Activated CD4-positive, alpha-beta memory T cell treated with anti-CD3 and anti-CD28 coated beads, Interleukin-2, amount 10 ng/mL, durations not matched to agents 7 days and 5 days (primary cell): Measurements from ENCODE around the gene PHLDB1. TPM values are rescaled to one million over a fixed set of nuclear protein-coding genes. Genes with fewer than 3 reads are reported as not detected.
"Not testable (repeated sequence)": the region's sequence is repeated elsewhere in the genome, so short reads cannot be mapped to it uniquely, and the experiment has no call there.

Experiments used
- CTCF ChIA-PET: fragments of 350-600 bp; sonication (Branson Sonifier 250); formaldehyde crosslinking; loops from one replicate; lab custom pipeline; 2021; ENCODE audit warnings: antibody characterized with exemption, inconsistent platforms; lab: Charles Lee
- POLR2A ChIA-PET: fragments of 350-600 bp; sonication (Branson Sonifier 250); formaldehyde crosslinking; loops from one replicate; lab custom pipeline; 2021; ENCODE audit warnings: antibody characterized with exemption; lab: Charles Lee
- DNase-seq: peaks from one replicate; pipeline ENCODE4 v3.0.0-alpha.2; 2020
- H3K27ac Mint-ChIP-seq: one replicate; pipeline ENCODE4 v1.8.0; 2021; ENCODE audit warnings: mild to moderate bottlenecking, mixed read lengths
- H3K27me3 Mint-ChIP-seq: one replicate; pipeline ENCODE4 v1.8.0; 2021; ENCODE audit warnings: mixed read lengths
- H3K36me3 Mint-ChIP-seq: one replicate; pipeline ENCODE4 v1.8.0; 2021; ENCODE audit warnings: low read depth, mixed read lengths
- H3K4me1 Mint-ChIP-seq: one replicate; pipeline ENCODE4 v1.8.0; 2021; ENCODE audit warnings: mixed read lengths
- H3K4me3 Mint-ChIP-seq: one replicate; pipeline ENCODE4 v1.8.0; 2021; ENCODE audit warnings: mild to moderate bottlenecking, mixed read lengths
- H3K9me3 Mint-ChIP-seq: one replicate; pipeline ENCODE4 v1.8.0; 2021; ENCODE audit warnings: mixed read lengths
- total RNA-seq, 2 experiments: library from RNA; stranded (reverse); gene quantifications; one replicate each; pipeline ENCODE4 v1.2.3, GENCODE V29; 2021

Gene PHLDB1
- total RNA-seq, 2 experiments from 2014 or later: 0.53 to 0.63 TPM

GRCh38 chr11:118608360-118609227 lies 1.2 kb downstream of the PHLDB1 start:
- no peak overlapping the region for H3K27ac Mint-ChIP-seq
- H3K36me3 Mint-ChIP-seq: peaks cover 9% of the 10 kb centered on the region
- H3K4me1 Mint-ChIP-seq: peaks cover 26% of the 10 kb centered on the region
- CTCF ChIA-PET: interaction anchor here (0.7 to 6.6 kb wide), 9 partner anchors 8 to 465 kb away, joined by 3 to 69 read pairs (median 3); no protein-coding TSS in a partner anchor
- POLR2A ChIA-PET: interaction anchor here (1.0 to 1.8 kb wide), 3 partner anchors 35 to 173 kb away, joined by 5 to 7 read pairs (median 5); partner anchors contain the start of genes ARCN1 and KMT2A
- peak overlapping the region; percentile 72 for H3K4me3 Mint-ChIP-seq
- DNase-seq: peak; percentile 67
- no peaks in the 10 kb centered on the region for H3K9me3 Mint-ChIP-seq
- H3K27me3 Mint-ChIP-seq: peaks cover 45% of the 10 kb centered on the region

- Mint-ChIP-seq H3K27me3 (peaks cover 48% of the 10 kb centered on the region), H3K27ac (no peak overlapping the region), H3K4me3 (peak overlapping the region; percentile 72), H3K36me3 (peaks cover 9% of the 10 kb centered on the region), H3K4me1 (peaks cover 26% of the 10 kb centered on the region), H3K9me3 (no peaks in the 10 kb centered on the region)
- no peak for DNase-seq
- ChIA-PET POLR2A (interaction anchor here (0.5 to 1.8 kb wide), 4 partner anchors 14 to 174 kb away, joined by 3 to 7 read pairs (median 5); partner anchors contain the start of genes ARCN1 and KMT2A), CTCF (interaction anchor here (0.6 to 6.6 kb wide), 8 partner anchors 10 to 804 kb away, joined by 3 to 69 read pairs (median 3); no protein-coding TSS in a partner anchor)
Observed at GRCh38 chr11:118609380-118610224, 2.2 kb downstream of the PHLDB1 start.

GRCh38 chr11:118610225-118610772 lies 2.9 kb downstream of the PHLDB1 start:
- Mint-ChIP-seq H3K27me3 (peaks cover 48% of the 10 kb centered on the region), H3K9me3 (no peaks in the 10 kb centered on the region), H3K27ac (no peak overlapping the region), H3K36me3 (peaks cover 9% of the 10 kb centered on the region), H3K4me1 (peaks cover 26% of the 10 kb centered on the region), H3K4me3 (peak overlapping the region; percentile 72)
- ChIA-PET POLR2A (interaction anchor here (0.5 kb wide), 1 partner anchor 13 kb away, joined by 3 read pairs; no protein-coding TSS in a partner anchor), CTCF (interaction anchor here (0.6 to 6.6 kb wide), 6 partner anchors 11 to 804 kb away, joined by 3 to 69 read pairs (median 4); no protein-coding TSS in a partner anchor)
- DNase-seq: no peak

GRCh38 chr11:118610773-118611432 lies 3.5 kb downstream of the PHLDB1 start:
- Mint-ChIP-seq H3K27ac (no peak overlapping the region), H3K27me3 (peaks cover 48% of the 10 kb centered on the region), H3K4me1 (peaks cover 26% of the 10 kb centered on the region), H3K9me3 (no peaks in the 10 kb centered on the region), H3K36me3 (peaks cover 9% of the 10 kb centered on the region), H3K4me3 (peak overlapping the region; percentile 50)
- peak; percentile 82 for DNase-seq
- CTCF ChIA-PET: interaction anchor here (0.7 to 6.6 kb wide), 6 partner anchors 10 to 179 kb away, joined by 3 to 69 read pairs (median 4); no protein-coding TSS in a partner anchor
- POLR2A ChIA-PET: no interaction called here

- Mint-ChIP-seq H3K4me3 (peak overlapping the region; percentile 50), H3K4me1 (peaks cover 26% of the 10 kb centered on the region), H3K27me3 (peaks cover 43% of the 10 kb centered on the region)
- H3K27ac Mint-ChIP-seq, DNase-seq, H3K9me3 Mint-ChIP-seq, POLR2A ChIA-PET, H3K36me3 Mint-ChIP-seq: not testable (repeated sequence)
- CTCF ChIA-PET: interaction anchor here (0.7 to 6.6 kb wide), 9 partner anchors 10 to 178 kb away, joined by 3 to 69 read pairs (median 5); no protein-coding TSS in a partner anchor
Observed at GRCh38 chr11:118611433-118611795, 4.0 kb downstream of the PHLDB1 start.

GRCh38 chr11:118612378-118612777 lies 5.0 kb downstream of the PHLDB1 start:
- CTCF ChIA-PET: interaction anchor here (0.6 to 6.6 kb wide), 9 partner anchors 10 to 345 kb away, joined by 3 to 69 read pairs (median 4); no protein-coding TSS in a partner anchor
- no peak for DNase-seq
- no peak overlapping the region for H3K27ac Mint-ChIP-seq
- H3K36me3 Mint-ChIP-seq: peaks cover 9% of the 10 kb centered on the region
- no peak overlapping the region for H3K4me3 Mint-ChIP-seq
- H3K9me3 Mint-ChIP-seq: no peaks in the 10 kb centered on the region
- peaks cover 21% of the 10 kb centered on the region for H3K4me1 Mint-ChIP-seq
- H3K27me3 Mint-ChIP-seq: peaks cover 36% of the 10 kb centered on the region
- POLR2A ChIA-PET: interaction anchor here (1.4 kb wide), 1 partner anchor 40 kb away, joined by 3 read pairs; the partner anchor contains the start of gene ARCN1

- ChIA-PET POLR2A (no interaction called here), CTCF (interaction anchor here (6.6 kb wide), 1 partner anchor 20 kb away, joined by 69 read pairs; no protein-coding TSS in a partner anchor)
- no peaks in the 10 kb centered on the region for H3K36me3 Mint-ChIP-seq
- peaks cover 23% of the 10 kb centered on the region for H3K27me3 Mint-ChIP-seq
- DNase-seq: no peak
- H3K9me3 Mint-ChIP-seq: no peaks in the 10 kb centered on the region
- H3K4me3 Mint-ChIP-seq: no peak overlapping the region
- H3K27ac Mint-ChIP-seq: no peak overlapping the region
- H3K4me1 Mint-ChIP-seq: peaks cover 10% of the 10 kb centered on the region
Observed at GRCh38 chr11:118614511-118614910, 7.1 kb downstream of the PHLDB1 start.

- Mint-ChIP-seq H3K9me3 (no peaks in the 10 kb centered on the region), H3K27me3 (peaks cover 19% of the 10 kb centered on the region), H3K27ac (no peak overlapping the region), H3K4me3 (no peak overlapping the region), H3K4me1 (peaks cover 8% of the 10 kb centered on the region), H3K36me3 (no peaks in the 10 kb centered on the region)
- no peak for DNase-seq
- ChIA-PET POLR2A (no interaction called here), CTCF (no interaction called here)
Observed at GRCh38 chr11:118615282-118615975, 8.0 kb downstream of the PHLDB1 start.

GRCh38 chr11:118615976-118616371 lies 8.6 kb downstream of the PHLDB1 start:
- no peak for DNase-seq
- no peaks in the 10 kb centered on the region for H3K9me3 Mint-ChIP-seq
- H3K4me1 Mint-ChIP-seq: peaks cover 13% of the 10 kb centered on the region
- ChIA-PET CTCF (no interaction called here), POLR2A (no interaction called here)
- H3K27ac Mint-ChIP-seq: no peak overlapping the region
- H3K4me3 Mint-ChIP-seq: no peak overlapping the region
- no peaks in the 10 kb centered on the region for H3K36me3 Mint-ChIP-seq
- peaks cover 24% of the 10 kb centered on the region for H3K27me3 Mint-ChIP-seq

- H3K27ac Mint-ChIP-seq: no peak overlapping the region
- no peak overlapping the region for H3K4me3 Mint-ChIP-seq
- POLR2A ChIA-PET: no interaction called here
Observed at GRCh38 chr11:118618115-118618990, 10.9 kb downstream of the PHLDB1 start.

More at GRCh38 chr11:118618115-118618990, 10.9 kb downstream of the PHLDB1 start:
- DNase-seq: no peak
- Mint-ChIP-seq H3K9me3 (no peaks in the 10 kb centered on the region), H3K36me3 (no peaks in the 10 kb centered on the region), H3K27me3 (peaks cover 20% of the 10 kb centered on the region), H3K4me1 (peaks cover 10% of the 10 kb centered on the region)
- CTCF ChIA-PET: interaction anchor here (0.9 kb wide), 1 partner anchor 41 kb away, joined by 4 read pairs; no protein-coding TSS in a partner anchor
